Thoracic aorta (tissue), 2 donors: ENCODE results near the gene OLFM1. TPM values are rescaled to one million over a fixed set of nuclear protein-coding genes. Genes with fewer than 3 reads are reported as not detected.

ENCODE experiments used
- ATAC-seq: fragments of 150-250 bp; one replicate; pipeline ENCODE4 v1.8.0; 2017; ENCODE audit warnings: low read depth; ENCODE audit not compliant: insufficient number of reproducible peaks, low FRiP score
- DNase-seq: peaks from one replicate; pipeline ENCODE4 v3.0.0-alpha.2; 2020; ENCODE audit warnings: low spot score
- H3K27ac ChIP-seq, 2 donors: fragments of 200-600 bp; sonication (generic); 1 replicate in 1 of 2; 2 replicates in 1 of 2; pipeline ENCODE4 v1.5.1; 2016; ENCODE audit warnings: mild to moderate bottlenecking in 2 of 2, moderate library complexity in 2 of 2
- H3K27me3 ChIP-seq: fragments of 200-600 bp; sonication (generic); replicated peaks from 2 replicates; pipeline ENCODE4 v1.6.0; 2016; ENCODE audit warnings: mild to moderate bottlenecking; ENCODE audit not compliant: insufficient read depth
- H3K36me3 ChIP-seq: fragments of 200-600 bp; sonication (generic); one replicate; pipeline ENCODE4 v1.5.1; 2016
- H3K4me1 ChIP-seq, 2 donors: fragments of 200-600 bp; sonication (generic); 1 replicate in 1 of 2; 2 replicates in 1 of 2; pipeline versions ENCODE4 v1.5.1 to v1.6.0; 2016; ENCODE audit warnings: low read depth in 2 of 2, mild to moderate bottlenecking in 1 of 2; ENCODE audit not compliant: control insufficient read depth in 1 of 2
- H3K4me3 ChIP-seq: fragments of 200-600 bp; sonication (generic); 2 replicates; pipeline ENCODE4 v1.5.1; 2016; ENCODE audit warnings: mild to moderate bottlenecking
- H3K9me3 ChIP-seq: fragments of 200-600 bp; sonication (generic); 2 replicates; pipeline ENCODE4 v1.5.1; 2016
- CTCF ChIP-seq: fragments of 200-600 bp; sonication (generic); IDR thresholded peaks from one replicate; pipeline ENCODE4 v1.5.1; 2019; ENCODE audit warnings: antibody characterized with exemption
- total RNA-seq, 2 donors: library from RNA; depleted of rRNA; stranded (reverse); fragments of >200 nt; gene quantifications; one replicate each; pipeline versions ENCODE4 v1.1.0 to v1.2.3, GENCODE V29; 2016

The OLFM1 gene
- total RNA-seq, 2 donors from 2014 or later = 14.5 to 24.5 TPM

DNA sequence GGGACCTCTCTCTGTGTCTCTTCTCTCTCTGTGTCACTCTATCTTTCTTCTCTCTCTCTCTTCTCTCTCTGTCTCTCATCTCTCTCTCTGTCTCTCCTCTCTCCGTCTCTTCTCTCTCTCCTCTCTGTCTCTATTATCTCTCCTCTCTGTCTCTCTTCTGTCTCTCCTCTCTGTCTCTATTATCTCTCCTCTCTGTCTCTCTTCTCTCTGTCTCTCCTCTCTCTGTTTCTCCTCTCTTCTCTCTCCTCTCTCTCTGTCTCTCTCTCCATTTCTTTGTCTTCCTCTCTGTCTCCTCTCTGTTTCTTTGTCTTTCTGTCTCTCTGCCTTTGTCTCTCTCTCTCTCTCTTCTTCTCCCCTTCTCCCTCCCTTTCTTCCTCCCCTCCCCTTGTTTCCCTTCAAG is 3.2 kb upstream of the OLFM1 start:
- H3K27ac ChIP-seq = no peak overlapping the region
- no peak overlapping the region for H3K4me3 ChIP-seq
- no peaks in the 10 kb centered on the region for H3K9me3 ChIP-seq
- no peak for TF ChIP-seq CTCF
- DNase-seq (no peak), ATAC-seq (no peak)
- no peaks in the 10 kb centered on the region for H3K27me3 ChIP-seq
- H3K36me3 ChIP-seq = no peaks in the 10 kb centered on the region
- H3K4me1 ChIP-seq = peaks cover 6 to 27% of the 10 kb centered on the region in 2 donors

DNA sequence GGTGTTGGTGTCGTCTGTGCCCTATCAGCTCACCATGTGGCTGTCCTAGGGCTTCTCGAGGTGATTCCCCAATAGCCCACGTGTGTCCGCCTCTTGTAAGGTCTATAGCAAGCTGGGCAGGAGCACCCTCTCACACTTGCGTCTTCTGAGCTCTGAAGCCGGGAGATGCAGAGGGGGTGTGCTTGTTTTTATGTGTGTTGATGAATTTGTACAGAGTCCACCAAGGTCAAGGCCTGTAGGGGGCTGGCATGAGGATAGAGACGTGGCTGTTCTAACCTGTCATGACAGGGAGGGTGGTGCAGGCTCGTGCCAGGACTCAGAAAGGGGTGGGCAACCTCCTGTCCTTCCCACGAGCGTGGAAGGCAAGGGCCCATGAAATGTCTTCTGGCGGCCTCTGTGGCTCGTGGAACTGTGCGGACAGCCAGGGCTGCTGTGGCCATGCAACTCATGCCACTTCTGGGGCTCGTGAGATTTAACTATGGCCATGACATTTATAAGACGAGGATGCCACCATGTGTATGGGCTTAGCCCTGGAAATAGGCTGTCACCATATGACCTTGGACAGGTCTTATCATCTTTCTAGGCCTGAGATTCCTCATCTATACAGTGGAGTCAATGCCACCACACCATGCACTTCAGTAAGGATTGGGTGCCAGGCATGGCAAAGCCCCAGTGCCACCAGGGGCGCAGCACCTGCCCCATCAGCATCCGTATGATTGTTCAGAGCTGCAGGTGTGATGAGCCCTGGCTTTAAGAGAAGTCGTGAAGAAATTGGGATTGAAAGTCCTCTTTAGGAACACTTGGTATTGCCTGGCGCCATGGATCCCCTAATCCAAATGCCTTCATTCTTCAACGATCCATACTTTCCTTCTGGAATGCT is 2.3 kb upstream of the OLFM1 start:
- peaks cover 6 to 27% of the 10 kb centered on the region in 2 donors for H3K4me1 ChIP-seq
- no peaks in the 10 kb centered on the region for H3K9me3 ChIP-seq
- no peak overlapping the region for H3K27ac ChIP-seq
- H3K4me3 ChIP-seq = no peak overlapping the region
- DNase-seq = no peak
- ATAC-seq = no peak
- no peak for TF ChIP-seq CTCF
- H3K27me3 ChIP-seq = no peaks in the 10 kb centered on the region
- H3K36me3 ChIP-seq = no peaks in the 10 kb centered on the region

DNA sequence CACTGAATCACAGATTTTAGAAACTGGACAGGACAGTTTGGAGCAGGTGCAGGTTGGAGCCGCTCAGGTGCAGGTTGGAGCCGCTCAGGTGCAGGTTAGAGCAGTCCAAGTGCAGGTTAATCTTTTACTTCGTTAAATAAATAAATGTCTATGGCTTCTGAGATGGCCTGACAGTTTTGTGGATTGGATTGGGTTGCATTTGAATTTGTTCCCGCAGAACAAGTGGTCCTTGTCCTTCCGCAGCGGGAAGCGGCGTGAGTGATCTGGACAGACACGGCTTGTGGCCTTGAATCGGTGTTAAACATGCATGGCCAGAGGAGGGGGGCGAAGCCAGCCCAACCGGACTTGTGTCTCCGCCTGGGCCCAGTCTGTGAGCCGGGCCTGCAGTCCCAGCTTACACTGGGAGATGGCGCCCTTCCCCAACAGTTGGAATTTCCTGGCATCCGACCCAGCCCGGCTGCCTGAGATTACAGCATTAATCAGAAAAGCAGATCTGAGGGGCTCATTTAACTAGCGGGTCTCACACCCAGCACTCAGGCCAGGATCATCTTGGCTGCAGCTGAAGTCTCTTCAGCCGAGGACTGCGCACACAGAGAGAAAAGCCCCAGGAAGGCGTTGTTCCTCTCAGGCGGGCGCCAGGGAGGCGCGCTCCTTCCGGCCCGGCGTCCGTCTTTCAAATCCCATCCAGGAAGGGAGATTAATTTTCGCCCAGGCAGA is 1.5 kb upstream of the OLFM1 start:
- no peaks in the 10 kb centered on the region for H3K27me3 ChIP-seq
- TF ChIP-seq CTCF = peak; percentile 83
- peak; percentile 19 for DNase-seq
- peak overlapping the region; percentile 63 for H3K4me3 ChIP-seq
- H3K9me3 ChIP-seq = no peaks in the 10 kb centered on the region
- H3K27ac ChIP-seq = no peak overlapping the region
- H3K4me1 ChIP-seq = peaks cover 6 to 27% of the 10 kb centered on the region in 2 donors
- ATAC-seq = peak; percentile 66
- H3K36me3 ChIP-seq = no peaks in the 10 kb centered on the region

DNA sequence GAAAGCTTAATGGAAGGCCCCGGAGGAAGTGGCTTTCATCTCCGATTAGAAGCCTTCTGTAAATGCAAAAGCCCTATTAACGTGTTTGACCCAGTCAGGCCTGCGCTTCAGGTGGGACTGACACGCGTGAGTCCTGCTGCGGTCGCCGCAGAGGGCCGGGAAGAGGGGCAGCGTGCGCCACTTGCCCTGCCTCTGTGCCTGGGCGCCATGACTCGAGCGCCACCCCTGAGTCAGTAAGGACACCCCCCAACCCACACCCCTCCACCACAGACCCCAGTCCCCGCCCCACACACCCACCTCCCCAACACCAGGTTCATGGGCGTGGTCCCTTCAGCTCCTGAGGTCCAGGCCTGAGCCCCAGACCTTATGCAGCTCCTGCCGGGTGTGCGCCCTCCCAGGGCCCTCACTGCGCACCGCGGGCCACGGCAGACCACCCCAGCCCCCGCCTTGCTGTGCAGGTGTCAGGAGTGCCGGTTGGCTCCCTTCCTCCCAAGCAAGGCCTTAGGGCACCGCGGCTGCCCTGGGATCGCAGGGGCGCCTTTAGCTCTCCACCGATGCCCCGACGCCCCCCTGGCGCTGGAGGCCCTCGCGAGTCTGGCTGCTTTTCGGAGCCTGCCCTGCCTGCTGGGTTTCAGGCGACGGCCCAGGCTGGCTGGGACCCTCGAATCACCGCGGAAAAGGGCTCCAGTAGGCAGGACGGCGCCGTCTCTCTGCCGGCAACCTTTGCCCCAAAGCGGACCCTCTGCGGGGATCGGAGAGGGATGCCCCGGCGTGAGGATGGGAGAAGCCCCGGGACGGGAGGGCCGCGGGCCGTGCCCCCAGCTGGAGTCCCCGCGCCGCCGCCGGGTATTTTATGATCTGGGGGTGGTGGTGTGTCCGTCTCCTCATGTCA is 625 bp upstream of the OLFM1 start:
- Histone ChIP-seq H3K9me3 (no peaks in the 10 kb centered on the region), H3K27me3 (no peaks in the 10 kb centered on the region), H3K4me3 (peak overlapping the region; percentile 63), H3K36me3 (no peaks in the 10 kb centered on the region), H3K4me1 (peaks cover 6 to 27% of the 10 kb centered on the region in 2 donors), H3K27ac (no peak overlapping the region)
- no peak for DNase-seq
- no peak for TF ChIP-seq CTCF
- ATAC-seq = no peak
